HG03565 (cell line): Measurements from ENCODE around the gene GRID2.
A peak's percentile ranks its signal among the peaks of the same experiment; 100 is the strongest.

ENCODE experiments used
- ATAC-seq: cut with Tn5 transposase; IDR thresholded peaks from one replicate; pipeline ENCODE4 v1.9.1; 2021; ENCODE audit warnings: mild to moderate bottlenecking, moderate library complexity; ENCODE audit not compliant: unreplicated experiment

Gene GRID2

GRCh38 chr4:93061826-93062225 lies 758.1 kb downstream of the GRID2 start:
- ATAC-seq = no peak

- no peak for ATAC-seq
These were observed 759.6 kb downstream of the GRID2 start for GRCh38 chr4:93063325-93063724.

- ATAC-seq = no peak
These were observed 762.0 kb downstream of the GRID2 start for GRCh38 chr4:93065790-93066189.

- no peak for ATAC-seq
These were observed 763.0 kb downstream of the GRID2 start for GRCh38 chr4:93066749-93067148.

- no peak for ATAC-seq
These were observed 768.5 kb downstream of the GRID2 start for GRCh38 chr4:93072292-93072691.

- ATAC-seq = no peak
These were observed 776.5 kb downstream of the GRID2 start for GRCh38 chr4:93080316-93080715.

GRCh38 chr4:93084599-93085305 lies 781.0 kb downstream of the GRID2 start:
- no peak for ATAC-seq

GRCh38 chr4:93086356-93086755 lies 782.6 kb downstream of the GRID2 start:
- ATAC-seq = no peak

GRCh38 chr4:93092765-93093164 lies 789.0 kb downstream of the GRID2 start:
- ATAC-seq = no peak

GRCh38 chr4:93103042-93103441 lies 799.3 kb downstream of the GRID2 start:
- no peak for ATAC-seq

- ATAC-seq = no peak
These were observed 812.9 kb downstream of the GRID2 start for GRCh38 chr4:93116624-93117023.

GRCh38 chr4:93127489-93127888 lies 823.7 kb downstream of the GRID2 start:
- ATAC-seq = peak; percentile 50

GRCh38 chr4:93132631-93133030 lies 828.9 kb downstream of the GRID2 start:
- no peak for ATAC-seq

GRCh38 chr4:93139118-93139517 lies 835.4 kb downstream of the GRID2 start:
- ATAC-seq = no peak

- ATAC-seq = no peak
These were observed 840.1 kb downstream of the GRID2 start for GRCh38 chr4:93143902-93144301.

- ATAC-seq = no peak
These were observed 840.9 kb downstream of the GRID2 start for GRCh38 chr4:93144644-93145043.

- no peak for ATAC-seq
These were observed 843.9 kb downstream of the GRID2 start for GRCh38 chr4:93147524-93148212.

GRCh38 chr4:93152491-93152890 lies 848.7 kb downstream of the GRID2 start:
- ATAC-seq = no peak

GRCh38 chr4:93157986-93158385 lies 854.2 kb downstream of the GRID2 start:
- no peak for ATAC-seq

GRCh38 chr4:93168053-93168452 lies 864.3 kb downstream of the GRID2 start:
- ATAC-seq = no peak

GRCh38 chr4:93169966-93170365 lies 866.2 kb downstream of the GRID2 start:
- ATAC-seq = no peak

GRCh38 chr4:93174598-93174997 lies 870.8 kb downstream of the GRID2 start:
- ATAC-seq = no peak

GRCh38 chr4:93178279-93178678 lies 874.5 kb downstream of the GRID2 start:
- no peak for ATAC-seq
